IPS-20b (cell line): Measurements from ENCODE around the gene PRMT3.
"Not testable (repeated sequence)": the region's sequence is repeated elsewhere in the genome, so short reads cannot be mapped to it uniquely, and the experiment has no call there.

ENCODE experiments used
- H3K27ac ChIP-seq: one replicate; pipeline ENCODE4 v1.5.1; 2013; ENCODE audit warnings: low read length
- H3K27me3 ChIP-seq: 2 replicates; pipeline ENCODE4 v1.6.1; 2013; ENCODE audit warnings: mild to moderate bottlenecking, low read length, inconsistent platforms; ENCODE audit not compliant: insufficient read depth
- H3K36me3 ChIP-seq: 2 replicates; pipeline ENCODE4 v1.6.1; 2013; ENCODE audit warnings: low read depth, mild to moderate bottlenecking, inconsistent platforms, low read length, moderate library complexity; ENCODE audit not compliant: insufficient read depth
- H3K4me1 ChIP-seq: 2 replicates; pipeline ENCODE4 v1.6.1; 2013; ENCODE audit warnings: mild to moderate bottlenecking, control low read depth, inconsistent platforms, low read length, moderate library complexity; ENCODE audit not compliant: insufficient read depth
- H3K4me3 ChIP-seq: 2 replicates; pipeline ENCODE4 v1.5.1; 2013; ENCODE audit warnings: mild to moderate bottlenecking, low read length, inconsistent platforms
- H3K9ac ChIP-seq: 2 replicates; pipeline ENCODE4 v1.6.1; 2013; ENCODE audit warnings: low read depth, mild to moderate bottlenecking, inconsistent platforms, low read length, moderate library complexity
- H3K9me3 ChIP-seq: 2 replicates; pipeline ENCODE4 v1.6.1; 2013; ENCODE audit warnings: mild to moderate bottlenecking, low read depth, low read length, inconsistent platforms; ENCODE audit not compliant: insufficient read depth

PRMT3 gene

GRCh38 chr11:20464518-20464917 lies 77.0 kb downstream of the PRMT3 start:
- Histone ChIP-seq H3K9ac (no peak overlapping the region), H3K36me3 (peaks cover 15% of the 10 kb centered on the region), H3K4me3 (no peak overlapping the region), H3K4me1 (no peaks in the 10 kb centered on the region), H3K9me3 (no peaks in the 10 kb centered on the region), H3K27me3 (no peaks in the 10 kb centered on the region), H3K27ac (no peak overlapping the region)

- no peak overlapping the region for H3K9ac ChIP-seq
- H3K27me3 ChIP-seq, result no peaks in the 10 kb centered on the region
- H3K36me3 ChIP-seq, result peaks cover 15% of the 10 kb centered on the region
- H3K4me1 ChIP-seq, result no peaks in the 10 kb centered on the region
- no peak overlapping the region for H3K4me3 ChIP-seq
- H3K27ac ChIP-seq, result no peak overlapping the region
- no peaks in the 10 kb centered on the region for H3K9me3 ChIP-seq
Measured at GRCh38 chr11:20467487-20468185, 80.1 kb downstream of the PRMT3 start.

- H3K9me3 ChIP-seq, result no peaks in the 10 kb centered on the region
Measured at GRCh38 chr11:20470348-20470747, 82.8 kb downstream of the PRMT3 start.

DNA sequence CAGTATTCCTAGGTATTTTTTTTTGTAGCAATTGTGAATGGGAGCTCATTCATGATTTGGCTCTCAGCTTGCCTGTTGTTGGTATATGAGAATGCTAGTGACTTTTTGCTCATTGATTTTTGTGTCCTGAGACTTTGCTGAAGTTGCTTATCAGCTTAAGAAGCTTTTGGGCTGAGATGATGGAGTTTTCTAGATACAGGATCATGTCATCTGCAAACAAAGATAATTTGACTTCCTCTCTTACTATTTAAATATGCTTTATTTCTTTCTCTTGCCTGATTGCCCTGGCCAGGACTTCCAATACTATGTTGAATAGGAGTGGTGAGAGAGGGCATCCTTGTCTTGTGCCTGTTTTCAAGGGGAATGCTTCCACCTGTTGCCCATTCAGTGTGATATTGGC lies 84.4 kb downstream of the PRMT3 start:
- not testable (repeated sequence) for H3K27ac ChIP-seq, H3K9ac ChIP-seq, H3K36me3 ChIP-seq, H3K27me3 ChIP-seq, H3K4me3 ChIP-seq, H3K9me3 ChIP-seq, H3K4me1 ChIP-seq

More at GRCh38 chr11:20470348-20470747, 82.8 kb downstream of the PRMT3 start:
- Histone ChIP-seq H3K27ac (no peak overlapping the region), H3K4me3 (no peak overlapping the region), H3K9ac (no peak overlapping the region), H3K27me3 (no peaks in the 10 kb centered on the region), H3K36me3 (peaks cover 10% of the 10 kb centered on the region), H3K4me1 (peaks cover 9% of the 10 kb centered on the region; the same call in 1 of the 2 replicates)

DNA sequence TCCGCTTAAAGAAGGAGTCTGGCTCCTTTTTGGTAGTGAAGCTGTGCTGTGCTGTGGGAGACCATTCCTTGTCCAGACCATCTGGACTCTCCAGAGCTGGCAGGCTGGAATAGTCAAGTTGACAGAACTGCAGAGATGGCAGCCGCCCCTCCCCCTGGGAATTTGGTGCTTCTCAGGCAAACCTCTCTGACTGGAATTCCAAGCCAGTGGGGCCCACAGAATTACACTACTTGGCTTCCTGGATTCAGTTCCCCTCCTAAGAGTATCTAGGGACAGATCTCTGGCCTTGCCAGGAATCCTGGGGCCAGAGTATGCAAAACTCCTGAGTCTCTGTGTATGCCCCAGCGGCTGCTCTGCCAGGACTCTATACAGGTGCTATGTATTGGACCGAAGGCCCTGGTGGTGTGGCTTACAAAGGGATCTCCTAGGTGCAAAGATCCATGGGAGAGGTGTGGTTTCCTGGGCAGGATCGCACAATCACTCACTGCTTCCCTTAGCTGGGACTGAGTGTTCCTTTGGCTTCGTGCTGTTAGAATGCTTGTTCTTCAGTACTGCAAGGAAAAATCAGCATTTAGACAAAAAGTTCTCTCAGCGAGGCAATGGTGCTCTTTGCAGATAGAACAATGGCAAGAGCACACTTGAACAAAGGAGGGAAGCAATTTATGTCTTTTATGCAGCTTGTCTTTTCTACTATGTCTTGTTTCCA lies 86.8 kb downstream of the PRMT3 start:
- Histone ChIP-seq H3K27me3 (no peaks in the 10 kb centered on the region), H3K9ac (no peak overlapping the region; the same call in 1 of the 2 replicates), H3K4me1 (peaks cover 18% of the 10 kb centered on the region), H3K4me3 (0 out of 2 replicates have a peak overlapping the region, but pooled peaks have one; percentile 1), H3K9me3 (no peaks in the 10 kb centered on the region), H3K36me3 (no peaks in the 10 kb centered on the region), H3K27ac (no peak overlapping the region)

GRCh38 chr11:20474882-20475517 lies 87.5 kb downstream of the PRMT3 start:
- H3K27me3 ChIP-seq, result no peaks in the 10 kb centered on the region
- no peaks in the 10 kb centered on the region for H3K36me3 ChIP-seq
- no peaks in the 10 kb centered on the region for H3K9me3 ChIP-seq
- no peak overlapping the region for H3K27ac ChIP-seq
- H3K9ac ChIP-seq, result no peak overlapping the region; the same call in 1 of the 2 replicates
- peaks cover 18% of the 10 kb centered on the region for H3K4me1 ChIP-seq
- H3K4me3 ChIP-seq, result no peak overlapping the region

- no peak overlapping the region for H3K9ac ChIP-seq
- H3K27me3 ChIP-seq, result no peaks in the 10 kb centered on the region
- no peak overlapping the region for H3K27ac ChIP-seq
- peaks cover 18% of the 10 kb centered on the region for H3K4me1 ChIP-seq
- H3K4me3 ChIP-seq, result no peak overlapping the region
- H3K36me3 ChIP-seq, result no peaks in the 10 kb centered on the region
- no peaks in the 10 kb centered on the region; the same call in 1 of the 2 replicates for H3K9me3 ChIP-seq
Measured at GRCh38 chr11:20477418-20478090, 90.0 kb downstream of the PRMT3 start.

DNA sequence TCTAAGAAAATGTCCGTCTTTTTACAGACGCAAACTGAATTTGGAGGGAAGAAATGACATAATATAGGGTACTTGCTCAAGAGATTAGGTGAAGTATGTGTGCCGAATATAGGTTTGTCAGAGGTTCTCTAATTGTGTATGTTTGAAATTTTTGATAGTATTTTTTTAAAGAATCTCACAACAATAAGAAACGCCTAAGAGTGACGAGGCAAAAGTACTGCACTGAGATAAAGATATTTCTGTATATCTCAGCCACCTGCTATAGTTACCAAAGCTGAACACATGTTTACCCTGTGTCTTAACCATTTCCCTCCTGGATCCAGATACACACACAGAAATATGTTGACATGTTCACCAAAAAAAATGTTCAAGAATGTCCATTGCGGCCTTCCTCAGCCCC lies 92.0 kb downstream of the PRMT3 start:
- Histone ChIP-seq H3K36me3 (0 out of 2 replicates have a peak, but pooled peaks cover 4% of the 10 kb centered on the region), H3K9ac (no peak overlapping the region), H3K9me3 (peaks cover 3% of the 10 kb centered on the region), H3K4me1 (peaks cover 12% of the 10 kb centered on the region), H3K27me3 (no peaks in the 10 kb centered on the region), H3K27ac (no peak overlapping the region), H3K4me3 (no peak overlapping the region)

DNA sequence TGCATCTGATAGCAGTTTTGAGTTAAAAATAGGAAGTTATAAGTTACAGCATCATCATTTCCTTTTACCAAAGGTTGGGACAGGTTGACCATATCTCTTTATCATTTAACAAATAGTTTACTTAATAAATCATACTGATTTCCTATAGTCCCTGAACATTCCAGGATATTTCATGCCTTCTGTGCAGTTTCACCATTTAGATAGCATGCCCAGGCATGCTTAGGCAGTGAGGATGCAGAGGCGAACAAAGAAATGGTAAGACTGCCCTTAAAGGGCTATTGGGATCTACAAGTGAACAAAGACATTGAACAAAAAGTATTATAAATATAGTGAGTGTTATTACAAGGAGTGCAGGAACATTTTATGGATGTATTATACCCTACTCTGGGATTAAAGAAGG lies 96.4 kb downstream of the PRMT3 start:
- Histone ChIP-seq H3K4me1 (no peaks in the 10 kb centered on the region), H3K9me3 (peaks cover 7% of the 10 kb centered on the region), H3K27me3 (no peaks in the 10 kb centered on the region), H3K36me3 (peaks cover 9% of the 10 kb centered on the region; the same call in 1 of the 2 replicates), H3K27ac (no peak overlapping the region), H3K4me3 (no peak overlapping the region), H3K9ac (no peak overlapping the region)

- not testable (repeated sequence) for H3K4me3 ChIP-seq, H3K27ac ChIP-seq, H3K36me3 ChIP-seq, H3K9me3 ChIP-seq, H3K4me1 ChIP-seq, H3K9ac ChIP-seq, H3K27me3 ChIP-seq
Measured at GRCh38 chr11:20484416-20484815, 96.9 kb downstream of the PRMT3 start.

DNA sequence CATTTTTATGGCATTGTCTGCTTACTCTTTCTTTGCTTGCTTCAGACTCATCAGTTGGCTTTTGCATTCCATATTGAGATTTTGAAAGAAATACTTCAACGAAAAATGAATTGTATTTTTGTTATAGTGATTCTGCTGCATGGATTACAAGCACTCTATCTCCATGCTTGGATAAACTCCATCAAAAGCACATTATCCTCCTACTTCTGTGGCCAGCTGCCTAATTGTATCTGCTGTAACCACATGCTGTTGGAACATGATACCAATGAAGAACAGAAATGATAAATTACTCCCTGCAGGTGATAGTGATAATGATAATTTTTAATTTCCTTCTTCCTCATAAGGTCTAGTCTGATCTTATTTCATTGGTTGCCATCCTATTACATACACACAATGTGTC lies 100.8 kb downstream of the PRMT3 start:
- H3K9ac ChIP-seq, result no peak overlapping the region
- peaks cover 9% of the 10 kb centered on the region; the same call in 1 of the 2 replicates for H3K36me3 ChIP-seq
- H3K9me3 ChIP-seq, result peaks cover 7% of the 10 kb centered on the region
- H3K4me3 ChIP-seq, result no peak overlapping the region
- H3K27me3 ChIP-seq, result no peaks in the 10 kb centered on the region
- H3K4me1 ChIP-seq, result peaks cover 6% of the 10 kb centered on the region; the same call in 1 of the 2 replicates
- no peak overlapping the region for H3K27ac ChIP-seq
